K562 (cell line): Measurements from ENCODE around the gene MMP27.

ENCODE experiments used
- BHLHE40 ChIP-seq: IDR thresholded peaks from 2 replicates; pipeline ENCODE4 v1.6.1; 2011; ENCODE audit warnings: low read length, improper control_type of control experiment
- DACH1 ChIP-seq: fragments of 450-650 bp; IDR thresholded peaks from 2 replicates; pipeline ENCODE4 v1.6.1; 2018; ENCODE audit not compliant: partially characterized antibody
- HDAC8 ChIP-seq: fragments of 450-650 bp; IDR thresholded peaks from 2 replicates; pipeline ENCODE4 v1.6.1; 2016; ENCODE audit warnings: mild to moderate bottlenecking, missing genetic modification characterization, moderate library complexity, missing compliant biosample characterization
- JUNB ChIP-seq: fragments of 450-650 bp; formaldehyde crosslinking; conservative IDR thresholded peaks from 2 replicates; pipeline ENCODE4 v1.4.0; 2020; ENCODE audit warnings: mild to moderate bottlenecking
- MEIS2 ChIP-seq: fragments of 450-650 bp; IDR thresholded peaks from 2 replicates; pipeline ENCODE4 v1.6.1; 2014; ENCODE audit warnings: mild to moderate bottlenecking; ENCODE audit not compliant: partially characterized antibody
- MYBL2 ChIP-seq, 2 experiments: fragments of 450-650 bp in 1 of 2; sonication (generic) in 1 of 2; formaldehyde crosslinking in 1 of 2; IDR thresholded peaks; 2 replicates each; pipeline versions ENCODE4 v1.6.1 to v1.8.1; 2017 to 2022; ENCODE audit warnings: borderline replicate concordance in 1 of 2, inconsistent platforms in 1 of 2, low read depth in 1 of 2, mild to moderate bottlenecking in 1 of 2, missing genetic modification reagents in 1 of 2, moderate library complexity in 1 of 2
- NFIC ChIP-seq: fragments of 450-650 bp; IDR thresholded peaks from 2 replicates; pipeline ENCODE4 v1.6.1; 2017; ENCODE audit warnings: mild to moderate bottlenecking, inconsistent platforms
- TF ChIP-seq, protein P1 (sequence below), 3 experiments: IDR thresholded peaks in 2 of 3; conservative IDR thresholded peaks in 1 of 3; 2 replicates each; pipeline ENCODE4 v1.5.1; 2011 to 2012; ENCODE audit warnings: low read length in 3 of 3, mild to moderate bottlenecking in 3 of 3, control low read depth in 2 of 3, improper control_type of control experiment in 1 of 3, inconsistent platforms in 1 of 3, low read depth in 1 of 3, mixed read lengths in 1 of 3, moderate library complexity in 1 of 3; ENCODE audit not compliant: insufficient read depth in 2 of 3
- TF ChIP-seq, protein P2 (sequence below), 2 experiments: fragments of 200-800 bp in 1 of 2; sonication (Bioruptor generic) in 1 of 2; sonication (generic) in 1 of 2; formaldehyde crosslinking in 1 of 2; IDR thresholded peaks in 1 of 2; conservative IDR thresholded peaks in 1 of 2; 2 replicates each; pipeline versions ENCODE4 v1.5.0 to v1.6.1; 2016 to 2020; ENCODE audit warnings: missing compliant biosample characterization in 1 of 2, missing genetic modification characterization in 1 of 2, missing genetic modification reagents in 1 of 2
- TF ChIP-seq, protein P3 (sequence below): sonication (generic); formaldehyde crosslinking; IDR thresholded peaks from 2 replicates; pipeline ENCODE4 v1.8.1; 2023; ENCODE audit warnings: missing genetic modification reagents, mild to moderate bottlenecking, borderline replicate concordance
- TF ChIP-seq, protein P4 (sequence below): fragments of 450-650 bp; IDR thresholded peaks from 2 replicates; pipeline ENCODE4 v1.6.1; 2014; ENCODE audit warnings: low read depth, mild to moderate bottlenecking, moderate library complexity, borderline replicate concordance

DNA sequence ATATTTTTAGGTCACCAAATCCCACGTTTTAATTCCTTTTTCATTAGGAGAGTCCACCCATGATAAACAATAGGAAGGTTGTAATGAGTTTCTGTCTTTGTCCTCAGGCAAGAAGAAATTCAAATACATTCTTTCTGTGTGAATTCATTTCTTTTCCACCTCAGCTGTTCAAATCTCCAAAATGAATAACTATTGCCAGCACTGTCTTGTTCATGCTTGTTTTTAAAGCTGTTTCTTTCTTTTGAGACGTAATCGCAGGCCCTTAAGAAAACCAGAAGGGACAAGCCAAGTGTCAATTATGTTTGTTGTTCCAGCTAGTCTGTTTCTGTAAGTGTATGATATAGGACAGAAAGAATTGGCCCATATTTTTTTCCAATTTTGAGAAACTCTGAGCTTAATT, 20.2 kb downstream of the MMP27 start:
- TF ChIP-seq, protein P1, sequence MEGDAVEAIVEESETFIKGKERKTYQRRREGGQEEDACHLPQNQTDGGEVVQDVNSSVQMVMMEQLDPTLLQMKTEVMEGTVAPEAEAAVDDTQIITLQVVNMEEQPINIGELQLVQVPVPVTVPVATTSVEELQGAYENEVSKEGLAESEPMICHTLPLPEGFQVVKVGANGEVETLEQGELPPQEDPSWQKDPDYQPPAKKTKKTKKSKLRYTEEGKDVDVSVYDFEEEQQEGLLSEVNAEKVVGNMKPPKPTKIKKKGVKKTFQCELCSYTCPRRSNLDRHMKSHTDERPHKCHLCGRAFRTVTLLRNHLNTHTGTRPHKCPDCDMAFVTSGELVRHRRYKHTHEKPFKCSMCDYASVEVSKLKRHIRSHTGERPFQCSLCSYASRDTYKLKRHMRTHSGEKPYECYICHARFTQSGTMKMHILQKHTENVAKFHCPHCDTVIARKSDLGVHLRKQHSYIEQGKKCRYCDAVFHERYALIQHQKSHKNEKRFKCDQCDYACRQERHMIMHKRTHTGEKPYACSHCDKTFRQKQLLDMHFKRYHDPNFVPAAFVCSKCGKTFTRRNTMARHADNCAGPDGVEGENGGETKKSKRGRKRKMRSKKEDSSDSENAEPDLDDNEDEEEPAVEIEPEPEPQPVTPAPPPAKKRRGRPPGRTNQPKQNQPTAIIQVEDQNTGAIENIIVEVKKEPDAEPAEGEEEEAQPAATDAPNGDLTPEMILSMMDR (IDR thresholded peaks at IDR 0.05 in 2 of 3, conservative IDR thresholded peaks at IDR 0.05 in 1 of 3; ENCODE audit: insufficient read depth in 2 of 3, low read depth in 1 of 3, low read length in 3 of 3) = no peak
- TF ChIP-seq DACH1 = no peak
- TF ChIP-seq, protein P2, sequence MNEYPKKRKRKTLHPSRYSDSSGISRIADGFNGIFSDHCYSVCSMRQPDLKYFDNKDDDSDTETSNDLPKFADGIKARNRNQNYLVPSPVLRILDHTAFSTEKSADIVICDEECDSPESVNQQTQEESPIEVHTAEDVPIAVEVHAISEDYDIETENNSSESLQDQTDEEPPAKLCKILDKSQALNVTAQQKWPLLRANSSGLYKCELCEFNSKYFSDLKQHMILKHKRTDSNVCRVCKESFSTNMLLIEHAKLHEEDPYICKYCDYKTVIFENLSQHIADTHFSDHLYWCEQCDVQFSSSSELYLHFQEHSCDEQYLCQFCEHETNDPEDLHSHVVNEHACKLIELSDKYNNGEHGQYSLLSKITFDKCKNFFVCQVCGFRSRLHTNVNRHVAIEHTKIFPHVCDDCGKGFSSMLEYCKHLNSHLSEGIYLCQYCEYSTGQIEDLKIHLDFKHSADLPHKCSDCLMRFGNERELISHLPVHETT (CRISPR knock-in tag; conservative IDR thresholded peaks at IDR 0.05 in 1 of 2, IDR thresholded peaks at IDR 0.05 in 1 of 2) = no peak
- no peak for TF ChIP-seq MYBL2 (IDR thresholded peaks at IDR 0.05; ENCODE audit: low read depth)
- TF ChIP-seq MYBL2 (CRISPR knock-in tag; IDR thresholded peaks at IDR 0.05; ENCODE audit: borderline replicate concordance) = no peak
- TF ChIP-seq, protein P3, sequence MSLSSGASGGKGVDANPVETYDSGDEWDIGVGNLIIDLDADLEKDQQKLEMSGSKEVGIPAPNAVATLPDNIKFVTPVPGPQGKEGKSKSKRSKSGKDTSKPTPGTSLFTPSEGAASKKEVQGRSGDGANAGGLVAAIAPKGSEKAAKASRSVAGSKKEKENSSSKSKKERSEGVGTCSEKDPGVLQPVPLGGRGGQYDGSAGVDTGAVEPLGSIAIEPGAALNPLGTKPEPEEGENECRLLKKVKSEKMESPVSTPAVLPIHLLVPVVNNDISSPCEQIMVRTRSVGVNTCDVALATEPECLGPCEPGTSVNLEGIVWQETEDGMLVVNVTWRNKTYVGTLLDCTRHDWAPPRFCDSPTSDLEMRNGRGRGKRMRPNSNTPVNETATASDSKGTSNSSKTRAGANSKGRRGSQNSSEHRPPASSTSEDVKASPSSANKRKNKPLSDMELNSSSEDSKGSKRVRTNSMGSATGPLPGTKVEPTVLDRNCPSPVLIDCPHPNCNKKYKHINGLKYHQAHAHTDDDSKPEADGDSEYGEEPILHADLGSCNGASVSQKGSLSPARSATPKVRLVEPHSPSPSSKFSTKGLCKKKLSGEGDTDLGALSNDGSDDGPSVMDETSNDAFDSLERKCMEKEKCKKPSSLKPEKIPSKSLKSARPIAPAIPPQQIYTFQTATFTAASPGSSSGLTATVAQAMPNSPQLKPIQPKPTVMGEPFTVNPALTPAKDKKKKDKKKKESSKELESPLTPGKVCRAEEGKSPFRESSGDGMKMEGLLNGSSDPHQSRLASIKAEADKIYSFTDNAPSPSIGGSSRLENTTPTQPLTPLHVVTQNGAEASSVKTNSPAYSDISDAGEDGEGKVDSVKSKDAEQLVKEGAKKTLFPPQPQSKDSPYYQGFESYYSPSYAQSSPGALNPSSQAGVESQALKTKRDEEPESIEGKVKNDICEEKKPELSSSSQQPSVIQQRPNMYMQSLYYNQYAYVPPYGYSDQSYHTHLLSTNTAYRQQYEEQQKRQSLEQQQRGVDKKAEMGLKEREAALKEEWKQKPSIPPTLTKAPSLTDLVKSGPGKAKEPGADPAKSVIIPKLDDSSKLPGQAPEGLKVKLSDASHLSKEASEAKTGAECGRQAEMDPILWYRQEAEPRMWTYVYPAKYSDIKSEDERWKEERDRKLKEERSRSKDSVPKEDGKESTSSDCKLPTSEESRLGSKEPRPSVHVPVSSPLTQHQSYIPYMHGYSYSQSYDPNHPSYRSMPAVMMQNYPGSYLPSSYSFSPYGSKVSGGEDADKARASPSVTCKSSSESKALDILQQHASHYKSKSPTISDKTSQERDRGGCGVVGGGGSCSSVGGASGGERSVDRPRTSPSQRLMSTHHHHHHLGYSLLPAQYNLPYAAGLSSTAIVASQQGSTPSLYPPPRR (CRISPR knock-in tag) = no peak
- TF ChIP-seq MEIS2 = no peak
- no peak for TF ChIP-seq HDAC8 (tag)
- no peak for TF ChIP-seq NFIC
- TF ChIP-seq, protein P4, sequence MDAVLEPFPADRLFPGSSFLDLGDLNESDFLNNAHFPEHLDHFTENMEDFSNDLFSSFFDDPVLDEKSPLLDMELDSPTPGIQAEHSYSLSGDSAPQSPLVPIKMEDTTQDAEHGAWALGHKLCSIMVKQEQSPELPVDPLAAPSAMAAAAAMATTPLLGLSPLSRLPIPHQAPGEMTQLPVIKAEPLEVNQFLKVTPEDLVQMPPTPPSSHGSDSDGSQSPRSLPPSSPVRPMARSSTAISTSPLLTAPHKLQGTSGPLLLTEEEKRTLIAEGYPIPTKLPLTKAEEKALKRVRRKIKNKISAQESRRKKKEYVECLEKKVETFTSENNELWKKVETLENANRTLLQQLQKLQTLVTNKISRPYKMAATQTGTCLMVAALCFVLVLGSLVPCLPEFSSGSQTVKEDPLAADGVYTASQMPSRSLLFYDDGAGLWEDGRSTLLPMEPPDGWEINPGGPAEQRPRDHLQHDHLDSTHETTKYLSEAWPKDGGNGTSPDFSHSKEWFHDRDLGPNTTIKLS = no peak
- no peak for TF ChIP-seq JUNB (CRISPR knock-in tag)
- TF ChIP-seq BHLHE40 = no peak
